H1 (cell line): ENCODE data around the gene ACAT2. TPM values are rescaled to one million over a fixed set of nuclear protein-coding genes. Genes with fewer than 3 reads are reported as not detected.

Experiments
- BACH1 ChIP-seq: IDR thresholded peaks from 2 replicates; pipeline ENCODE4 v1.6.1; 2012; ENCODE audit warnings: low read length, improper control_type of control experiment
- FOSL1 ChIP-seq: IDR thresholded peaks from 2 replicates; pipeline ENCODE4 v1.6.1; 2011; ENCODE audit warnings: mild to moderate bottlenecking, low read depth, low read length, moderate library complexity; ENCODE audit not compliant: insufficient read depth
- KDM1A ChIP-seq: fragments of 200-600, 300-600 bp; sonication (generic); IDR thresholded peaks from 2 replicates; pipeline ENCODE4 v1.7.1; 2016; ENCODE audit warnings: mild to moderate bottlenecking, low read length, borderline replicate concordance
- KDM5A ChIP-seq: fragments of 200-600 bp; IDR thresholded peaks from 2 replicates; pipeline ENCODE4 v1.7.1; 2012; ENCODE audit warnings: mild to moderate bottlenecking, low read length, inconsistent platforms, mixed read lengths
- polyA plus RNA-seq, 7 experiments: library from polyadenylated mRNA; depleted of rRNA in 3 of 7; stranded (reverse) in 5 of 7; unstranded in 2 of 7; fragments of >200 nt in 5 of 7; fragments of 200-250 nt in 2 of 7; gene quantifications; 1 replicate in 5 of 7; 2 replicates in 1 of 7; 4 replicates in 1 of 7; pipeline versions ENCODE4 v1.2.1 to v1.2.3, GENCODE V29; 2011 to 2013; ENCODE audit warnings: missing spikeins in 2 of 7, mixed read lengths in 2 of 7
- total RNA-seq: library from RNA; stranded (reverse); fragmentation: NEBNext Ultra II Directional; extraction: Animal tissue kit (Norgen Biotek cat#: 25700); gene quantifications from 2 replicates; pipeline ENCODE4 v1.2.1, GENCODE V29; 2021
- TF ChIP-seq, protein P1 (sequence below): IDR thresholded peaks from 2 replicates; pipeline ENCODE4 v1.6.1; 2012; ENCODE audit warnings: low read length, inconsistent platforms
- TF ChIP-seq, protein P2 (sequence below): fragments of 300-600 bp; sonication (generic); IDR thresholded peaks from 2 replicates; pipeline ENCODE4 v1.7.1; 2012; ENCODE audit warnings: low read length, moderate library complexity, mild to moderate bottlenecking, inconsistent platforms; ENCODE audit not compliant: insufficient replicate concordance
- TF ChIP-seq, protein P3 (sequence below): IDR thresholded peaks from 2 replicates; pipeline ENCODE4 v1.6.1; 2012; ENCODE audit warnings: inconsistent platforms

The ACAT2 gene
- total and polyA plus RNA-seq, 2 of the 8 experiments (the other 6 are each of a cell fraction or from before 2014, with no cell fraction given), result 61.6 to 166 TPM

DNA sequence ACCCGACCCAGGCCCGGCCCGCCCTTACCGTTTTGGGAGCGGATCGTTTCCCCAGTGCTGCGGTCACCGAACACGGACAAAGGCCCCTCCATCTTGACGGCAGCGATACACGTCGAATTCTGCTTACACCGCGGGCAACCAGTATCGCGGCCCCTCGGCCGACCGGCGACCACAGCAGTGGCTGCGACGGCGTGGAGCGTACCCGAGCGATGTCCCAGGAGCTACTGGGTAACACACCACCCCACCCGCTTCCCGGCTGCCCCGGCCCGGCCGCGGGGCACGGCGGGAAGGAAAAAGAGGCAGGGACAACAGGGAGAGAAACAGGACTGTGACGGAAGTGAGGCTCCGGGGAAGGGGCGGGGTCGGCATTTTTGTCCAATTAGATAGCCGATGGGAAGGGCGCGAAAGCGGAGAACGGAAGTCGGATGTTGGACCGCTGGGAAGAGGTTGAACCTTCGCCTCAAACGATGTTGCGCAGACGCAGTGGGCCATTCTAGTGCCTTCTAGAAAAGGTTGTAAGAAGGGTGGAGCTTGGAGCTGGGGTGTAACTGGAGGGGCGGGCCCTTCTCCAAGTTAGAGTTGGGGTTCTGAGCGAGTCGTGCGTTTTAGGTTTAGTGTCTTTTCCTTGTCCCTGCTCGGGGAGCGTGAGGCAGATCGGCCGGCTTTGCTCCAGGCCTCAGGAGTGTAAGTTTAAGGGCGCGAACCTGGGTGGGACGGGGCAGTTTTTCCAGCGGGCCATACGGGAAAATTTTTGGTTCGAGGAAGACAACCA, 27.7 kb downstream of the ACAT2 start, which contains the start of gene TCP1 (continued):
- no peak for TF ChIP-seq KDM1A
- 0 out of 2 replicates have a peak, but pooled peaks have one; percentile 10 for TF ChIP-seq KDM5A
- TF ChIP-seq BACH1, result no peak
- TF ChIP-seq FOSL1, result no peak
- TF ChIP-seq, protein P1, sequence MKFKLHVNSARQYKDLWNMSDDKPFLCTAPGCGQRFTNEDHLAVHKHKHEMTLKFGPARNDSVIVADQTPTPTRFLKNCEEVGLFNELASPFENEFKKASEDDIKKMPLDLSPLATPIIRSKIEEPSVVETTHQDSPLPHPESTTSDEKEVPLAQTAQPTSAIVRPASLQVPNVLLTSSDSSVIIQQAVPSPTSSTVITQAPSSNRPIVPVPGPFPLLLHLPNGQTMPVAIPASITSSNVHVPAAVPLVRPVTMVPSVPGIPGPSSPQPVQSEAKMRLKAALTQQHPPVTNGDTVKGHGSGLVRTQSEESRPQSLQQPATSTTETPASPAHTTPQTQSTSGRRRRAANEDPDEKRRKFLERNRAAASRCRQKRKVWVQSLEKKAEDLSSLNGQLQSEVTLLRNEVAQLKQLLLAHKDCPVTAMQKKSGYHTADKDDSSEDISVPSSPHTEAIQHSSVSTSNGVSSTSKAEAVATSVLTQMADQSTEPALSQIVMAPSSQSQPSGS, result no peak
- TF ChIP-seq, protein P2, sequence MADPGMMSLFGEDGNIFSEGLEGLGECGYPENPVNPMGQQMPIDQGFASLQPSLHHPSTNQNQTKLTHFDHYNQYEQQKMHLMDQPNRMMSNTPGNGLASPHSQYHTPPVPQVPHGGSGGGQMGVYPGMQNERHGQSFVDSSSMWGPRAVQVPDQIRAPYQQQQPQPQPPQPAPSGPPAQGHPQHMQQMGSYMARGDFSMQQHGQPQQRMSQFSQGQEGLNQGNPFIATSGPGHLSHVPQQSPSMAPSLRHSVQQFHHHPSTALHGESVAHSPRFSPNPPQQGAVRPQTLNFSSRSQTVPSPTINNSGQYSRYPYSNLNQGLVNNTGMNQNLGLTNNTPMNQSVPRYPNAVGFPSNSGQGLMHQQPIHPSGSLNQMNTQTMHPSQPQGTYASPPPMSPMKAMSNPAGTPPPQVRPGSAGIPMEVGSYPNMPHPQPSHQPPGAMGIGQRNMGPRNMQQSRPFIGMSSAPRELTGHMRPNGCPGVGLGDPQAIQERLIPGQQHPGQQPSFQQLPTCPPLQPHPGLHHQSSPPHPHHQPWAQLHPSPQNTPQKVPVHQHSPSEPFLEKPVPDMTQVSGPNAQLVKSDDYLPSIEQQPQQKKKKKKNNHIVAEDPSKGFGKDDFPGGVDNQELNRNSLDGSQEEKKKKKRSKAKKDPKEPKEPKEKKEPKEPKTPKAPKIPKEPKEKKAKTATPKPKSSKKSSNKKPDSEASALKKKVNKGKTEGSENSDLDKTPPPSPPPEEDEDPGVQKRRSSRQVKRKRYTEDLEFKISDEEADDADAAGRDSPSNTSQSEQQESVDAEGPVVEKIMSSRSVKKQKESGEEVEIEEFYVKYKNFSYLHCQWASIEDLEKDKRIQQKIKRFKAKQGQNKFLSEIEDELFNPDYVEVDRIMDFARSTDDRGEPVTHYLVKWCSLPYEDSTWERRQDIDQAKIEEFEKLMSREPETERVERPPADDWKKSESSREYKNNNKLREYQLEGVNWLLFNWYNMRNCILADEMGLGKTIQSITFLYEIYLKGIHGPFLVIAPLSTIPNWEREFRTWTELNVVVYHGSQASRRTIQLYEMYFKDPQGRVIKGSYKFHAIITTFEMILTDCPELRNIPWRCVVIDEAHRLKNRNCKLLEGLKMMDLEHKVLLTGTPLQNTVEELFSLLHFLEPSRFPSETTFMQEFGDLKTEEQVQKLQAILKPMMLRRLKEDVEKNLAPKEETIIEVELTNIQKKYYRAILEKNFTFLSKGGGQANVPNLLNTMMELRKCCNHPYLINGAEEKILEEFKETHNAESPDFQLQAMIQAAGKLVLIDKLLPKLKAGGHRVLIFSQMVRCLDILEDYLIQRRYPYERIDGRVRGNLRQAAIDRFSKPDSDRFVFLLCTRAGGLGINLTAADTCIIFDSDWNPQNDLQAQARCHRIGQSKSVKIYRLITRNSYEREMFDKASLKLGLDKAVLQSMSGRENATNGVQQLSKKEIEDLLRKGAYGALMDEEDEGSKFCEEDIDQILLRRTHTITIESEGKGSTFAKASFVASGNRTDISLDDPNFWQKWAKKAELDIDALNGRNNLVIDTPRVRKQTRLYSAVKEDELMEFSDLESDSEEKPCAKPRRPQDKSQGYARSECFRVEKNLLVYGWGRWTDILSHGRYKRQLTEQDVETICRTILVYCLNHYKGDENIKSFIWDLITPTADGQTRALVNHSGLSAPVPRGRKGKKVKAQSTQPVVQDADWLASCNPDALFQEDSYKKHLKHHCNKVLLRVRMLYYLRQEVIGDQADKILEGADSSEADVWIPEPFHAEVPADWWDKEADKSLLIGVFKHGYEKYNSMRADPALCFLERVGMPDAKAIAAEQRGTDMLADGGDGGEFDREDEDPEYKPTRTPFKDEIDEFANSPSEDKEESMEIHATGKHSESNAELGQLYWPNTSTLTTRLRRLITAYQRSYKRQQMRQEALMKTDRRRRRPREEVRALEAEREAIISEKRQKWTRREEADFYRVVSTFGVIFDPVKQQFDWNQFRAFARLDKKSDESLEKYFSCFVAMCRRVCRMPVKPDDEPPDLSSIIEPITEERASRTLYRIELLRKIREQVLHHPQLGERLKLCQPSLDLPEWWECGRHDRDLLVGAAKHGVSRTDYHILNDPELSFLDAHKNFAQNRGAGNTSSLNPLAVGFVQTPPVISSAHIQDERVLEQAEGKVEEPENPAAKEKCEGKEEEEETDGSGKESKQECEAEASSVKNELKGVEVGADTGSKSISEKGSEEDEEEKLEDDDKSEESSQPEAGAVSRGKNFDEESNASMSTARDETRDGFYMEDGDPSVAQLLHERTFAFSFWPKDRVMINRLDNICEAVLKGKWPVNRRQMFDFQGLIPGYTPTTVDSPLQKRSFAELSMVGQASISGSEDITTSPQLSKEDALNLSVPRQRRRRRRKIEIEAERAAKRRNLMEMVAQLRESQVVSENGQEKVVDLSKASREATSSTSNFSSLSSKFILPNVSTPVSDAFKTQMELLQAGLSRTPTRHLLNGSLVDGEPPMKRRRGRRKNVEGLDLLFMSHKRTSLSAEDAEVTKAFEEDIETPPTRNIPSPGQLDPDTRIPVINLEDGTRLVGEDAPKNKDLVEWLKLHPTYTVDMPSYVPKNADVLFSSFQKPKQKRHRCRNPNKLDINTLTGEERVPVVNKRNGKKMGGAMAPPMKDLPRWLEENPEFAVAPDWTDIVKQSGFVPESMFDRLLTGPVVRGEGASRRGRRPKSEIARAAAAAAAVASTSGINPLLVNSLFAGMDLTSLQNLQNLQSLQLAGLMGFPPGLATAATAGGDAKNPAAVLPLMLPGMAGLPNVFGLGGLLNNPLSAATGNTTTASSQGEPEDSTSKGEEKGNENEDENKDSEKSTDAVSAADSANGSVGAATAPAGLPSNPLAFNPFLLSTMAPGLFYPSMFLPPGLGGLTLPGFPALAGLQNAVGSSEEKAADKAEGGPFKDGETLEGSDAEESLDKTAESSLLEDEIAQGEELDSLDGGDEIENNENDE, result no peak
- TF ChIP-seq, protein P3, sequence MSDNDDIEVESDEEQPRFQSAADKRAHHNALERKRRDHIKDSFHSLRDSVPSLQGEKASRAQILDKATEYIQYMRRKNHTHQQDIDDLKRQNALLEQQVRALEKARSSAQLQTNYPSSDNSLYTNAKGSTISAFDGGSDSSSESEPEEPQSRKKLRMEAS, result peak; percentile 70
